Measurements from ENCODE around the gene ABCB11. TPM values are rescaled to one million over a fixed set of nuclear protein-coding genes. Genes with fewer than 3 reads are reported as not detected.
"Not testable (repeated sequence)": the region's sequence is repeated elsewhere in the genome, so short reads cannot be mapped to it uniquely, and the experiment has no call there.

Gene ABCB11
- total RNA-seq, 4 donors from 2014 or later, result 0.13 TPM; not detected in 3

DNA sequence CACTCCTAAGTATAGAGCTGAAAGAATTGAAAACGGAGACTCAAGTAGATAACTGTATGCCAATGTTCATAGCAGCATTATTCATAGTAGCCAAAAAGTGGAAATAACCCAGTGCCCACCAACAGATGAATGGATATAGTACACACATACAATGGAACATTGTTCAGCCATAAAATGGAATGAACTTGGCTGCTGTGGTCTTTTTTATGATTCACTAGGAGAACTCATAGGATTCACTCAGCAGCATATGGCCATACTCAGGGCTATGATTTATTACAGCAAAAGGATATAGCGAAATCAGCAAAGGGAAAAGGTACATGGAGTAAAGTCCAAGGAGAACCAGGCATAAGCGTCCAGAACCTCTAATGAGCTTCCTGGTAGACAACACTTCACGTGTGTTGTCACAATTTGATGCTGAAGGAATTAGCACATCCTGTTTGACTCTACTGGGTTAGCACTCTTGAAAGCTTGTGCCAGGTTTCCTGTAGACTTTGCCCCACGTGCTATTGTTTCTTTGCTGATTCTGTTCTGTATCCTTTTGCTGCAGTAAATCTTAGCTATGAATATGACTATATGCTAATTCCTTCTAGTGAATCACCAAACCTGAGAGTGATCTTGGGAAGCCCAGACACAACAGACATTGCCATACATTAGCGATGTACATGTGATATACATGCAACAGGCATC is 156.6 kb downstream of the ABCB11 start:
- 91% methylated on average over 6 of the region's 6 CpGs for WGBS, 2 donors (ENCODE audit: low coverage in 1 of 2)
- no peak for TF ChIP-seq EP300 (IDR thresholded peaks at IDR 0.05)
- TF ChIP-seq, protein P1, sequence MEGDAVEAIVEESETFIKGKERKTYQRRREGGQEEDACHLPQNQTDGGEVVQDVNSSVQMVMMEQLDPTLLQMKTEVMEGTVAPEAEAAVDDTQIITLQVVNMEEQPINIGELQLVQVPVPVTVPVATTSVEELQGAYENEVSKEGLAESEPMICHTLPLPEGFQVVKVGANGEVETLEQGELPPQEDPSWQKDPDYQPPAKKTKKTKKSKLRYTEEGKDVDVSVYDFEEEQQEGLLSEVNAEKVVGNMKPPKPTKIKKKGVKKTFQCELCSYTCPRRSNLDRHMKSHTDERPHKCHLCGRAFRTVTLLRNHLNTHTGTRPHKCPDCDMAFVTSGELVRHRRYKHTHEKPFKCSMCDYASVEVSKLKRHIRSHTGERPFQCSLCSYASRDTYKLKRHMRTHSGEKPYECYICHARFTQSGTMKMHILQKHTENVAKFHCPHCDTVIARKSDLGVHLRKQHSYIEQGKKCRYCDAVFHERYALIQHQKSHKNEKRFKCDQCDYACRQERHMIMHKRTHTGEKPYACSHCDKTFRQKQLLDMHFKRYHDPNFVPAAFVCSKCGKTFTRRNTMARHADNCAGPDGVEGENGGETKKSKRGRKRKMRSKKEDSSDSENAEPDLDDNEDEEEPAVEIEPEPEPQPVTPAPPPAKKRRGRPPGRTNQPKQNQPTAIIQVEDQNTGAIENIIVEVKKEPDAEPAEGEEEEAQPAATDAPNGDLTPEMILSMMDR (IDR thresholded peaks at IDR 0.05), result no peak
- no peak for TF ChIP-seq POLR2AphosphoS5 (IDR thresholded peaks at IDR 0.05)
- TF ChIP-seq POLR2A (IDR thresholded peaks at IDR 0.05), result no peak

DNA sequence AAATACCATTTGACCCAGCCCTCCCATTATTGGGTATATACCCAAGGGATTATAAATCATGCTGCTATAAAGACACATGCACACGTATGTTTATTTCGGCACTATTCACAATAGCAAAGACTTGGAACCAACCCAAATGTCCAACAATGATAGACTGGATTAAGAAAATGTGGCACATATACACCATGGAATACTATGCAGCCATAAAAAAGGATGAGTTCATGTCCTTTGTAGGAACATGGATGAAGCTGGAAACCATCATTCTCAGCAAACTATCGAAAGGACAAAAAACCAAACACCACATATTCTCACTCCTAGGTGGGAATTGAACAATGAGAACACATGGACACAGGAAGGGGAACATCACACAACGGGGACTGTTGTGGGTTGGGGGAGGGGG is 160.3 kb downstream of the ABCB11 start:
- not testable (repeated sequence) for ATAC-seq

More for the DNA sequence above, 156.6 kb downstream of the ABCB11 start:
- no peaks in the 10 kb centered on the region for H3K4me1 ChIP-seq
- H3K4me3 ChIP-seq, result no peak overlapping the region
- no peaks in the 10 kb centered on the region for H3K27me3 ChIP-seq
- no peak overlapping the region for H3K27ac ChIP-seq
- no peaks in the 10 kb centered on the region for H3K9me3 ChIP-seq
- H3K36me3 ChIP-seq, result no peaks in the 10 kb centered on the region
- no peak for ATAC-seq

More for the DNA sequence above, 160.3 kb downstream of the ABCB11 start:
- 95% methylated on average over 3 of the region's 4 CpGs; no CpG with 5 or more reads in 1 of the 2 donors for WGBS, 2 donors (ENCODE audit: low coverage in 1 of 2)
- H3K36me3 ChIP-seq, H3K9me3 ChIP-seq, H3K27ac ChIP-seq, H3K4me1 ChIP-seq, H3K4me3 ChIP-seq, H3K27me3 ChIP-seq: not testable (repeated sequence)

Other genes with a start within 250 kb of the ABCB11 start
- 10 to 100 TPM; 12.5 to 22.5 (median 16.1) TPM for gene NOSTRIN, start 228.7 kb downstream of the ABCB11 start, total RNA-seq
- gene SPC25, start 140.9 kb downstream of the ABCB11 start, total RNA-seq, result not detected
- under 1 TPM in 1 of 4 donors, not detected in 3; 0.59 TPM for gene G6PC2, start 130.0 kb downstream of the ABCB11 start, total RNA-seq
- gene DHRS9, start 38.2 kb upstream of the ABCB11 start, total RNA-seq, result under 1 TPM in 3 of 4 donors, not detected in 1; 0.15 to 0.58 (median 0.31) TPM